ENCODE results near the gene GCK.

The GCK gene

GRCh38 chr7:44148961-44149536 is 40.2 kb downstream of the GCK start:
- no peaks in the 10 kb centered on the region for H3K79me2 ChIP-seq (ENCODE audit: insufficient read depth, low read length)
- no peak overlapping the region for H3K4me2 ChIP-seq (ENCODE audit: insufficient read depth, low read length)
- TF ChIP-seq CTCF (IDR thresholded peaks at IDR 0.05; ENCODE audit: borderline replicate concordance, extremely low read depth, low read length, poor library complexity, severe bottlenecking), result no peak
- TF ChIP-seq EZH2 (IDR thresholded peaks at IDR 0.05; ENCODE audit: borderline replicate concordance, low read depth, low read length, severe bottlenecking), result no peak
- no peak overlapping the region for H3K9ac ChIP-seq (ENCODE audit: low read depth, low read length)
- H3K4me1 ChIP-seq (ENCODE audit: insufficient read depth, low read length), result no peaks in the 10 kb centered on the region
- DNase-seq (no peak), ATAC-seq (ENCODE audit: insufficient read depth, low read depth) (no peak)
- no peak overlapping the region for H3K4me3 ChIP-seq (ENCODE audit: low read depth in 1 of 2, low read length in 2 of 2)
- no peaks in the 10 kb centered on the region for H3K9me3 ChIP-seq (ENCODE audit: insufficient read depth, low read length, severe bottlenecking)
- no peaks in the 10 kb centered on the region for H4K20me1 ChIP-seq (ENCODE audit: insufficient read depth, low read length)
- H3K27ac ChIP-seq (ENCODE audit: low read length), result no peak overlapping the region
- H3K36me3 ChIP-seq (ENCODE audit: insufficient read depth, low read length), result no peaks in the 10 kb centered on the region
- H3K27me3 ChIP-seq (ENCODE audit: insufficient read depth, low read length, poor library complexity), result no peaks in the 10 kb centered on the region
- H2AFZ ChIP-seq (ENCODE audit: low read depth, low read length), result no peak overlapping the region

- H3K36me3 ChIP-seq (ENCODE audit: insufficient read depth, low read length), result no peaks in the 10 kb centered on the region
- H3K27me3 ChIP-seq (ENCODE audit: insufficient read depth, low read length, poor library complexity), result no peaks in the 10 kb centered on the region
- TF ChIP-seq CTCF (IDR thresholded peaks at IDR 0.05; ENCODE audit: borderline replicate concordance, extremely low read depth, low read length, poor library complexity, severe bottlenecking) (no peak), EZH2 (IDR thresholded peaks at IDR 0.05; ENCODE audit: borderline replicate concordance, low read depth, low read length, severe bottlenecking) (no peak)
- no peak for ATAC-seq (ENCODE audit: insufficient read depth, low read depth)
- H3K9ac ChIP-seq (ENCODE audit: low read depth, low read length), result no peak overlapping the region
- H3K4me3 ChIP-seq (ENCODE audit: low read depth in 1 of 2, low read length in 2 of 2), result no peak overlapping the region
- no peak for DNase-seq
- no peak overlapping the region for H3K27ac ChIP-seq (ENCODE audit: low read length)
- H3K4me1 ChIP-seq (ENCODE audit: insufficient read depth, low read length), result no peaks in the 10 kb centered on the region
- no peak overlapping the region for H2AFZ ChIP-seq (ENCODE audit: low read depth, low read length)
- H3K9me3 ChIP-seq (ENCODE audit: insufficient read depth, low read length, severe bottlenecking), result no peaks in the 10 kb centered on the region
- H3K79me2 ChIP-seq (ENCODE audit: insufficient read depth, low read length), result no peaks in the 10 kb centered on the region
- no peaks in the 10 kb centered on the region for H4K20me1 ChIP-seq (ENCODE audit: insufficient read depth, low read length)
- no peak overlapping the region for H3K4me2 ChIP-seq (ENCODE audit: insufficient read depth, low read length)
These were observed 41.1 kb downstream of the GCK start for GRCh38 chr7:44148166-44148565.

- Histone ChIP-seq H3K4me2 (ENCODE audit: insufficient read depth, low read length) (no peak overlapping the region), H3K9ac (ENCODE audit: low read depth, low read length) (no peak overlapping the region), H3K79me2 (ENCODE audit: insufficient read depth, low read length) (no peaks in the 10 kb centered on the region), H3K27ac (ENCODE audit: low read length) (no peak overlapping the region), H3K27me3 (ENCODE audit: insufficient read depth, low read length, poor library complexity) (no peaks in the 10 kb centered on the region), H3K9me3 (ENCODE audit: insufficient read depth, low read length, severe bottlenecking) (no peaks in the 10 kb centered on the region), H3K4me3 (ENCODE audit: low read depth in 1 of 2, low read length in 2 of 2) (no peak overlapping the region), H3K36me3 (ENCODE audit: insufficient read depth, low read length) (no peaks in the 10 kb centered on the region), H4K20me1 (ENCODE audit: insufficient read depth, low read length) (no peaks in the 10 kb centered on the region), H3K4me1 (ENCODE audit: insufficient read depth, low read length) (no peaks in the 10 kb centered on the region), H2AFZ (ENCODE audit: low read depth, low read length) (no peak overlapping the region)
- TF ChIP-seq CTCF (IDR thresholded peaks at IDR 0.05; ENCODE audit: borderline replicate concordance, extremely low read depth, low read length, poor library complexity, severe bottlenecking), result no peak
- no peak for TF ChIP-seq EZH2 (IDR thresholded peaks at IDR 0.05; ENCODE audit: borderline replicate concordance, low read depth, low read length, severe bottlenecking)
- DNase-seq (no peak), ATAC-seq (ENCODE audit: insufficient read depth, low read depth) (no peak)
These were observed 41.9 kb downstream of the GCK start for GRCh38 chr7:44147026-44147991.

Data from DND-41 (cell line).